Calu3 (cell line): ENCODE measurements around the gene NT5DC2. TPM values are rescaled to one million over a fixed set of nuclear protein-coding genes. Genes with fewer than 3 reads are reported as not detected.

Experiments used
- BruUV-seq: library from RNA; stranded (reverse); fragments of 400-500 nt; replicated peaks from 2 replicates; lab custom pipeline; 2021; lab: Mats Ljungman, UMichigan
- CTCF ChIA-PET: fragments of 300-600 bp; sonication (Branson Sonifier 250); formaldehyde crosslinking; loops from one replicate; lab custom pipeline; 2022; ENCODE audit warnings: antibody characterized with exemption; lab: Charles Lee
- DNase-seq: peaks from one replicate; pipeline ENCODE4 v3.0.0; 2022
- H3K27ac Mint-ChIP-seq: one replicate; pipeline ENCODE4 v1.8.0; 2022; ENCODE audit warnings: mixed read lengths; ENCODE audit not compliant: unreplicated experiment
- H3K27me3 Mint-ChIP-seq: one replicate; pipeline ENCODE4 v1.8.0; 2022; ENCODE audit warnings: mixed read lengths; ENCODE audit not compliant: unreplicated experiment
- H3K36me3 Mint-ChIP-seq: one replicate; pipeline ENCODE4 v1.8.0; 2022; ENCODE audit warnings: mild to moderate bottlenecking, moderate library complexity, mixed read lengths; ENCODE audit not compliant: insufficient read depth, unreplicated experiment
- H3K4me1 Mint-ChIP-seq: one replicate; pipeline ENCODE4 v1.8.0; 2022; ENCODE audit warnings: mild to moderate bottlenecking, low read depth, mixed read lengths; ENCODE audit not compliant: unreplicated experiment
- H3K4me3 Mint-ChIP-seq: one replicate; pipeline ENCODE4 v1.8.0; 2022; ENCODE audit warnings: mild to moderate bottlenecking, low read depth, moderate library complexity, mixed read lengths; ENCODE audit not compliant: unreplicated experiment
- H3K9me3 Mint-ChIP-seq: one replicate; pipeline ENCODE4 v1.8.0; 2022; ENCODE audit warnings: low read depth, mixed read lengths; ENCODE audit not compliant: unreplicated experiment
- CTCF ChIP-seq: fragments of 200-600 bp; IDR thresholded peaks from one replicate; pipeline ENCODE4 v1.8.0; 2022; ENCODE audit warnings: antibody characterized with exemption; ENCODE audit not compliant: unreplicated experiment
- intact Hi-C: fragments of 100-400 bp; cut with micrococcal nuclease; formaldehyde crosslinking; loops from one replicate; pipeline ENCODE4 v1.10.0; 2022; ENCODE audit not compliant: unreplicated experiment
- total RNA-seq: library from RNA; stranded (reverse); gene quantifications from 2 replicates; pipeline ENCODE4 v1.2.3, GENCODE V29; 2022

NT5DC2 gene
- total RNA-seq, 1 experiment from 2014 or later, result 146 TPM

- no peaks in the 10 kb centered on the region for H3K27me3 Mint-ChIP-seq
- BruUV-seq, result no TSS peak
- H3K4me1 Mint-ChIP-seq, result no peaks in the 10 kb centered on the region
- DNase-seq, result no peak
- intact Hi-C loops, result no loop called here
- no peak overlapping the region for H3K4me3 Mint-ChIP-seq
- no peaks in the 10 kb centered on the region for H3K9me3 Mint-ChIP-seq
- CTCF ChIA-PET, result interaction anchor here (0.6 kb wide), 2 partner anchors 61 to 510 kb away, joined by 4 to 5 read pairs; no protein-coding TSS in a partner anchor
- no peak for TF ChIP-seq CTCF
- H3K27ac Mint-ChIP-seq, result no peak overlapping the region
- peaks cover 51% of the 10 kb centered on the region for H3K36me3 Mint-ChIP-seq
Observed at GRCh38 chr3:52524258-52524751, 9.4 kb downstream of the NT5DC2 start.

GRCh38 chr3:52523386-52524257, 10.0 kb downstream of the NT5DC2 start:
- CTCF ChIA-PET, result interaction anchor here (0.6 kb wide), 1 partner anchor 347 kb away, joined by 4 read pairs; no protein-coding TSS in a partner anchor

GRCh38 chr3:52522651-52523251, 10.9 kb downstream of the NT5DC2 start:
- TF ChIP-seq CTCF, result no peak
- intact Hi-C loops, result no loop called here

More at GRCh38 chr3:52523386-52524257, 10.0 kb downstream of the NT5DC2 start:
- Mint-ChIP-seq H3K27me3 (no peaks in the 10 kb centered on the region), H3K36me3 (peaks cover 46% of the 10 kb centered on the region), H3K9me3 (no peaks in the 10 kb centered on the region), H3K4me1 (no peaks in the 10 kb centered on the region), H3K27ac (no peak overlapping the region), H3K4me3 (no peak overlapping the region)
- no TSS peak for BruUV-seq
- DNase-seq, result no peak
- intact Hi-C loops, result no loop called here
- no peak for TF ChIP-seq CTCF

GRCh38 chr3:52521881-52522650, 11.6 kb downstream of the NT5DC2 start:
- H3K9me3 Mint-ChIP-seq, result no peaks in the 10 kb centered on the region
- no TSS peak for BruUV-seq
- no peaks in the 10 kb centered on the region for H3K4me1 Mint-ChIP-seq
- intact Hi-C loops, result no loop called here
- peaks cover 35% of the 10 kb centered on the region for H3K36me3 Mint-ChIP-seq
- no peak overlapping the region for H3K4me3 Mint-ChIP-seq
- no peak for DNase-seq
- no peak for TF ChIP-seq CTCF
- peaks cover 3% of the 10 kb centered on the region for H3K27me3 Mint-ChIP-seq
- H3K27ac Mint-ChIP-seq, result no peak overlapping the region
- CTCF ChIA-PET, result no interaction called here

More at GRCh38 chr3:52522651-52523251, 10.9 kb downstream of the NT5DC2 start:
- no TSS peak for BruUV-seq
- CTCF ChIA-PET, result interaction anchor here (0.6 kb wide), 1 partner anchor 348 kb away, joined by 4 read pairs; no protein-coding TSS in a partner anchor
- DNase-seq, result no peak
- Mint-ChIP-seq H3K9me3 (no peaks in the 10 kb centered on the region), H3K4me1 (no peaks in the 10 kb centered on the region), H3K4me3 (no peak overlapping the region), H3K36me3 (peaks cover 40% of the 10 kb centered on the region), H3K27ac (no peak overlapping the region), H3K27me3 (no peaks in the 10 kb centered on the region)
